Astrocyte (in vitro differentiated cells and primary cell): ENCODE measurements around the gene CDCA7.
"Not testable (repeated sequence)": the region's sequence is repeated elsewhere in the genome, so short reads cannot be mapped to it uniquely, and the experiment has no call there.

ENCODE experiments used
- CTCF ChIP-seq: IDR thresholded peaks from 2 replicates; pipeline ENCODE4 v1.5.1; 2011; ENCODE audit warnings: low read depth, mild to moderate bottlenecking, inconsistent platforms, low read length, moderate library complexity; ENCODE audit not compliant: insufficient read depth
- EZH2 ChIP-seq: IDR thresholded peaks from 2 replicates; pipeline ENCODE4 v1.6.1; 2012; ENCODE audit warnings: mild to moderate bottlenecking, low read length, inconsistent platforms; ENCODE audit not compliant: insufficient read depth

GRCh38 chr2:173385534-173385933, 30.9 kb downstream of the CDCA7 start:
- TF ChIP-seq CTCF, EZH2: not testable (repeated sequence)
